IPS DF 19.7 (cell line): ENCODE results near the gene TROAP.

Experiments used
- DNase-seq: peaks from one replicate; pipeline ENCODE4 v3.0.0-alpha.2; 2013; ENCODE audit warnings: low read depth, low spot score

Gene TROAP

DNA sequence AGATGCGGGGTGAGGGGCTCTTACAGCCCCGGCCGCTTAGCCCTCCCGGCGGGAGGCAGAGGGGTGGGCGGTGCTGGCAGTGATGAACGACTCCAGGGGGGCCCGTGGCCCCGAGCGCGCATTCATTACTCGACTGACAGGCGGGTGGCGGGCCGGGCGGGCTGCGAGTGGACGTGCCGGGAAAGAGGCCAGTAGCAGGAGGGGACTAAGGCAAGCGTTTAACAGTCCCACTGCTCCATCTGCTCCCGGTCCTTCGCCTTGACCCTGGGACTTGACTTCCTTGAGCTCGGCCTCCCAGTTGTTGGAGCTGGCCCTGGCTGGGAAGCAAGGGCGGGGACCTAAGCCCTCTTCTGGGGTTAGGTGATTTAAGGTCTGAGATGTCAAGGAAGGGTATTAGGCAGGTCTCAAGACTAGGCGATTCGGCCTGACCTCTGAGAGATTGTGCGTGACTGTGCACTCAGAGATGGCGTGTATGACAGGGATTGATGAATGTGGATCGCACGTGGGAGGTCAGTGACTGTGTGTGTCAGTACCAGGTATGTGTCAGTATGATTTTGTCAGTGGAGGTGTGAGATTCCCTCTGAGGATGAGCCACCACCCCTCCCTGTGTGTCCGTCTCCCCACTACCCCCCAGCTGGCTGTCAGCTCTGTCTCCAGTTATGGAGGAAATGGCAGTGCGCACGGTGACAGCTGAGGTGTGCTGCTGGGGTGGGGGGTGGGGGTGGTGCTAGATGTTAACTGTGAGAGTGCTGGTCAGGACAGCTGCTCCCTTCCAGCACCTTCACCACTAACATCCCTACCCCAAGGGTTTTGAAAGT lies 20.1 kb downstream of the TROAP start:
- DNase-seq = no peak

DNA sequence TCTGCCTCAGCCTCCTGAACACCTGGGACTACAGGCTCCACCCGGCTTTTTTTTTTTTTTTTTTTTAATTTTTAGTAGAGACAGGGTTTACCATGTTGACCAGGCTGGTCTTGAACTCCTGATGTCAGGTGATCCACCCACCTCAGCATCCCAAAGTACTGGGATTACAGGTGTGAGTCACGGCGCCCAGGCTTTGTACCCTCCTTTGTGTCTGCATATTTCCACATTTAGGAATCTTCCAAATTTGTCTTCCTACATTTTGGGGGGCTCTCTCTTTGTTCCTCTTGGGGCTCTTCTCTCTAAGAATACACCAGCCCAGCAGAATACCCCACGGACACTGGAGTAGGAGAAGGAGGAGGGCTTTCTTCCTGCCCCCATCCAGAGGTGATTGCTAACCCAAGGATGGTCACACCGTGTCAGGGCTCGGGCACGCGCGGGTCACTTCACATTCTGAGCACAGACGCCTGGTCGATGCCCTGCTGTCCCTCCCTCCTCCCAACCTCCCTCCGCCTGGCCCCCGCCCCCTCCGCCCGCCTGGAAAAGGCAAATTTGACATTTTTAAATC lies 21.5 kb downstream of the TROAP start:
- no peak for DNase-seq

DNA sequence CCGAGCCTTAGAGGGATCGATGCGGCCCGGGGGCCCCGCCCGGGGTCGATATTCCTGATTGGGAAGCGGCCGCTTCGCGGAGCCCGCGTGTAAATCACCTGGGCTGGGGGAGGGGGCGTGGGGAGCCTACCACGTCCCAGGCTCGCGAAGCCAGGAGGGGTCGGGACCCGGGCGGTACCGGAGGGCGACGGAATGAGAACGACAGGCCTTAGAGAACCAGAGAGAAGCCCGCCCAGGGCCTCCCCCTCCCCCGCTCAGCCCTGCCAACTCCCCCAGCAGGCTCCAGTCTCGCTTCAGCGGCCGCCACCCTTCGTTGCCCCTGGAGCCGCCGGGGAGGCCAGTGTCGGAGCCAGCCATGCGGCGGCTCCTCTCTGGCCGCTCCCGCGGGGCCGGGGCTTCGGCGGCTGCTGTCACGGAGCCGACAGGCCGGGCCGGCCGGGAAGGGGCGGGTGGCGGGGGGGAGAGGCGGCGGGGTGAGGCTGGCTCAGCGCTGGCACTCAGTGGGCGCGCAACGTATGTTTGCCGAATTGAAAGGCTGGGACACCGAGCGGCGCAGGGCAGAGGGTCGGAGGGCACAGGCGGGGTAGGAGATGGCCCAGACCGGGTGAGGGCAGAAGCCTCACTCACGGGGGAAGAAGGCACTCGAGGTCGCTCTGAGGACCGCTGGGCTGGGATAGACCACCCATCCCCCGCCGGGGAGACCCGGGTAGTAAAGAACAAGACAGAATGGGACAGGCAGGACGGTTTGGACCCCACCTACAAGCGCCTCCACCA lies 22.2 kb downstream of the TROAP start:
- no peak for DNase-seq

DNA sequence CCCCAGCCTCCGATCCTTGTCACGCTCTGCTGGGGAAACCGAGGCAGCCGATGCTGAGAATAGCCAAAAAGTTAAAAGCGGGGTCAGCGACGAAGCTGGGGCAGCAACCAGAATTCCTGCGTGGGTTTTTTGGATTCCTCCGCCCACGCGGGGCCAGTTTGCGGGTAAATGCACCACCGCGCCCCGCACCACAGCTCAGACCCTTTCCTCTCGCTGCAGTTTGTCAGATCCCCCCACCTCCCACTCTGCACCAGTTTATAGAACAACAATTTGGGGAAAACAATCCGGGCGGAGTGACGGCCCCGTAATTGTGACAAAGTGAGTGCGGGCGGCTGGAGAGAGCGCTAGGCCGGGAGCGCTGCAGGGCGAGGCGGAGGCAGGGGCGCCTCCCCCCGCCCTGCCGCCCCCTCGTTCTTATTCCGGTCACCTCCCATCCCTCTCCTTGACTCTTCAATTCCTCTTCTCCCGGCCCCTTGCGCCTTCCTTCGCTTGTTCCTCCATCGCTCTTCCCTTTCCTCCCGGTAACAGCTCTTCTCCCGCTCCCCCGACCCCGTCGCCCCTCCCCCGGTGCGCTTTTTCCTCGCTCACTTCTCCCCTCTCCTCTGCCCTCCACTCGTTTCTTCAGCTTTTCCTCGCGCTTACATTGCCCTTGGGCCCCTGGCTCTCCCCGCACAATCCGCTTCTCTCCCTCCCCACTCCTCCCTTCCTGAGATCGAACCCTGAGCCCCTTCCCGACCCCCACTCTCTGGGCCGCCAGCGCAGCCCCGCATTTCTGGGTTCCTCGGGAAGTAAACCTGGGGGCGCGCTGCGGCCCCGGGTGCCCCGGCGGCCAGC lies 23.0 kb downstream of the TROAP start:
- no peak for DNase-seq

DNA sequence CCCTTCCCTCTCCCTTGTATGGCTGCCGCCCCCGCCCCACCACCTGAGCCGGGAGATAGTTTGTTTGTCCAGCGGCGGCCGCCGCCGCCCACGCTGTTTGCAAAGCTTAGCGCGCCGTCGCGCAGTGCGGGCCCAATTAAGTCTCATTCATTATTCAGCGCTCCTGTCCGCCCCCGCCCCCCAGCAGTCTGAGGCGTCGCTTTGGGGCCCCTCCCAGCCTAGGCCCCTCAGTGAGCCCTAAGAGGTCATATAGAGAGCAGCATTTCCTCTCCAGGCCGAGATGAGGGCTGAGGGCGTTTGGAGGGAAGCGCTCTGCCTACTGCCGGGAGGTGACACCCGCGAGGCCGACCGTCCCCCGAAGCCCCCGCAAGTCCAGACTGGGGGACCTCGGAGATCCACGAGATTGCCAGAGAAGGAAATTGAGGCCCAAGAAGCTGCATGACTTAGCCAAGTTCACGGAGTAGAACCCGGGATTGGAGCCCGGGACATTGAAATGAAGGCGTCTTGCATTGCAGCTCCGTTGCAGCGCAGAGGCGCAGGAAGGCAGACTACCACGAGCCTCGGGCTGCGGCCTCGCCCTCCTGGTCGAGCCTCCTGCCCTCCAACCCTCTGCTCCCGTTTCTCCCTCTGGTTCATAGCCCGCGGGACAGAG lies 23.7 kb downstream of the TROAP start, which contains the start of gene DNAJC22:
Gene DNAJC22 (plus strand): TSS at position 230 of the 652 bp plus-strand sequence. CDS start 1,985 bp downstream, outside the sequence.
- DNase-seq = no peak

DNA sequence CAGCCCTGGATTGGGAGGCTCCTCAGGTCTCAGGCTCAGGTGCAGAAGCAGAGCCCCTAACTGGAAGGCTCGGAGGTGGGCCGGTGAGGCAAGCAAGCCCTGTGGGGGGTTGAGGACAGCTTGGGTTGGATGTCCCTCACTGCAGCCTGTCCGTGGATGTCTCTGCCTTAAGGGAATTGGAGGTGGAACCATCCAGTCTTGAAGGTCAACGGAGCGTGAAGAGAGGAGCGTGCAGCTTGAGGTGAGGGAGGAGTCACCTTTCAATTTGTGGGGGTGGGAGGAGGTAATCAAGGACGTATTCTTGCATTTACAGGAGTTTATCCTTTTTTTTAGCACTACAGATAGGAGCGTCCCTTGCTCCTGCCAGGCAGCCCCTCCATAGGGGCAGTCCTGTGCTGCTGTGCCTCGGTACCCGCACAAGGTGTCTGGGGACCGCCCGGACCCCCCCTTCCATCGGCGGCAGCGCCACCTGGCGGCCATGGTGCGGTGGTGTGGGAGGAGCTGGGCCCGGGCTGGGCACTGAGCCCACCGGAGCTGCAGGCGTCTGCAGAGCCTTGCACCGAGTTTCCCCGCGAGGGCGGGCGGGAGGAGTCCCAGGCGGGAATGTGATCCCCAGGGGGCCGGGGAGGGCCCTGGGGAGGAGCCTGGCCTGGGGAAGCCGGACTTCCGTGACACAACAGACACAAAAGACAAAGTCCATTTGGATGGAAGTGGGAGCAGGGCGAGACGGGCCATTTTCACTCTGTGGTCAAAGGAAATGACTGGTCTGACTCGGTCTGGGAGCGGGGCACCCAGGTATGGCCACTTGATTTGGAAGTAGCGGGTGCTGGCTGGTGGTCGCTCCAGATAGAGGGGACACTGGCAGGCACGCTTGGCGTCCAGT lies 24.5 kb downstream of the TROAP start:
- DNase-seq = no peak

DNA sequence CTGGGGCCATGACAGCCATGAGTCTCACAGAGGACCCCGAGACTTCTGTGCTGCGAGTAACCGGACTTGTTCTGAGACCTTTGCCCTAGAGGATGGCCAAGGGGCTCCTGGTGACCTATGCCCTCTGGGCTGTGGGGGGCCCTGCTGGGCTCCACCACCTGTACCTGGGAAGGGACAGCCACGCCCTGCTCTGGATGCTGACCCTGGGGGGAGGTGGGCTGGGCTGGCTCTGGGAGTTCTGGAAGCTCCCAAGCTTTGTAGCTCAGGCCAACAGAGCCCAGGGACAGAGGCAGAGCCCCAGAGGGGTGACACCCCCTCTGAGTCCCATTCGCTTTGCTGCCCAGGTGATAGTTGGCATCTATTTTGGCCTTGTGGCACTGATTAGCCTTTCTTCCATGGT lies 25.7 kb downstream of the TROAP start:
- no peak for DNase-seq

DNA sequence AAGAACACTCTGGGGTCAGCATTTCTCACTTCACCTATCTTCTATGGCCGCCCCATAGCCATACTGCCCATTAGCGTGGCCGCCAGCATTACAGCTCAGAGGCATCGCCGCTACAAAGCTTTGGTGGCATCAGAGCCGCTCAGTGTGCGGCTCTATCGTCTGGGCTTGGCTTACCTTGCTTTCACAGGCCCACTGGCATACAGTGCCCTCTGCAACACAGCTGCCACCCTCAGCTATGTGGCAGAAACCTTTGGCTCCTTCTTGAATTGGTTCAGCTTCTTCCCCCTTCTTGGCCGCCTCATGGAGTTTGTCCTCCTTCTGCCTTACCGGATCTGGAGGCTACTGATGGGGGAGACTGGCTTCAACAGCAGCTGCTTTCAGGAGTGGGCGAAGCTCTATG lies 26.2 kb downstream of the TROAP start:
- DNase-seq = no peak

DNA sequence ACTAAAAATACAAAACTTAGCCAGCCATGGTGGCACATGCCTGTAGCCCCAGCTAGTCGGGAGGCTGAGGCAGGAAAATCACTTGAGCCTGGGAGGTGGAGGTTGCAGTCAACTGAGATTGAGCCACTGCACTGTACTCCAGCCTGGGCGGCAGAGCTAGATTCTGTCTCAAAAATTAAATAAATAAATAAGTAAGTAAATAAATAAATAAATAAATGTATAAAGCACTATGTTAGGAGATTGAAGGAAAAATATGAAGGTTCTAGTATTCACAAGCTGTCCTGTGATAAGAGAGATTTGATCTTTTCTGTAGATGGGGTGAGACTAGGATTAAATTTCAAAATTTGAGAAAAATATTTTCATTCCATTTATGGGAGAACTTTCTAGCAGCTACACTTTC lies 29.3 kb downstream of the TROAP start:
- DNase-seq = no peak

DNA sequence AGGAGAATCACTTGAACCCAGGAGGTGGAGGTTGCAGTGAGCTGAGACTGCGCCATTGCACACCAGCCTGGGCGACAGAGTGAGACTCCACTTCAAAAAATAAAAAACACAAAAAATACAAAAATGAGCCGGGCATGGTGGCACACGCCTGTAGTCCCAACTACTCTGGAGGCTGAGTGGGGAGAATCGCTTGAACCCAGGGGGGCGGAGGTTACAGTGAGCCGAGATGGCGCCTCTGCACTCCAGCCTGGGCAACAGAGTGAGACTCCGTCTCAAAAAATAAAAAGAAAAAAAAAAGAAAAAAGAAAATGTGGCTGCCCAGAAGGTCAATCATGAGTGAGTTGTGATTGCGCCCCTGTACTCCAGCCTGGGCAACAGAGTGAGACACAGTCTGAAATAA lies 32.9 kb downstream of the TROAP start:
- DNase-seq = no peak

DNA sequence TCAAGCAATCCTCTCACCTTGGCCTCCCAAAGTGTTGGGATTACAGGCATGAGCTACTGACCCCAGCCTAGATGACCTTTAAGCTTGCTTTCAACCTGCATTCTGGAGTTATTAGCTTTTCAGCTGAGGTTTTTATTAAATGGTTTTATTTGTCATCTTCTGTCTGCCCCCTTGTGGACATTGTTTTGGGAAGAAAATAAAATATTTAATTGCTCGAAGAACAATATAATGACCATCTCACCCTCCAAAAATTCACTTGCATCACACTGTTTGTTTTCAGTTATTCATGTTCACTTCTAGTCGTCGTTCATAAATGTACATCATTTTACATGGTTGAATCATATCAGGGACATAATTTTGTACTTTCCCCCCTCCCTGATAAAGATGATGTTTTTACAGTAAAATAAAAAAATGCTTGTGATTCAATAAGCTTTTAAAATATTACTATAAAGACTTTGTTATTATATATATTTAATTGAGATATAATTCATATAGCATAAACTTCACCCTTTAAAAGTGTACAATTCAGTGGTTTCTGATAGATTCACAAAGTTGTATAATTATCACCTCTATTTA lies 34.1 kb downstream of the TROAP start:
- DNase-seq = no peak

DNA sequence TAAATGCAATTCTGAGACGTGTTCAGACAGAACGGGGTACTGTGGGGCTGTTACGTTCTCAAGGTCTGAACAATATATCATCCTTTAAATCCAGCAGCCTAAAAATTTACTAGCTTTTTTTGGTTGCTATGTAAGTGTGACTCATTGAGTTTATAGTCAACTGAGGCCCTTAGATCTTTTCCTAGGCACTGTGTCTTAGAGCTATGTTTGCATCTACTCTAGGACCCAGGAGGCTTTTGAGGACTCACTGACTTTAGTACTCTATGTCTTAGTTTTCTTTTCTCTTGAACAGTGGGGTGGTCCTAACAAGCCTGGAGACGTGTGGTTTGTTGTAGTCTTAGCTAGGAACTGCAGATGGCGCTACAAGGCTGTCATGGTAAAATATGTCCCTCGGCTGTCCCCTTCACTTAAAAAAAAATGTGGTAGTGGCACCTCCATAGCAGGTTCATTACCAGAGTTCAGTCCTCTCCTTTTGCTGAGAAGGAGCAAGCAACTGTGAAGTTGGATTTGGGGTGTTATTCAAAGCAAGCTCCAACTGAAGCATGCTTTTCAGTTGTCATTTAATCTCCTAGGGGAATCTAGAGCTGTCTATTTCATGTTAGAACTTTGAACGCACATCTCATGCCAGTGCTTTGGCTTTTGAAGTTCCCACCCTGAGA lies 35.6 kb downstream of the TROAP start:
- DNase-seq = no peak

DNA sequence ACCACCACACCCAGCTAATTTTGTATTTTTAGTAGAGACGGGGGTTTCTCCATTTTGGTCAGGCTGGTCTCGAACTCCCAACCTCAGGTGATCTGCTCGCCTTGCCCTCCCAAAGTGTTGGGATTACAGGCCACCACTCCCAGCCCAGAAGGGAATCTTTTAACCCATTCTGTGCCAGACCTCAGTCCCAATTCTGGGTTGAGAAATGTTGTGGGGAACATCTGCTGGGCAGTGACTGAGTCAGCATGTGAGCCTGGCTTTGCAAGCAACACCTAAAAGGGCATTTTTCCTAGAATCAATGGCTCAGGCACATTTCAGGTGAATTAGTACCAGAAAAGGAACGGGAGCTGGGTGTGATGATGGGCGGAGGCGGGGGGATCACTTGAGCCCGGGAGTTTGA lies 36.6 kb downstream of the TROAP start:
- DNase-seq = no peak

DNA sequence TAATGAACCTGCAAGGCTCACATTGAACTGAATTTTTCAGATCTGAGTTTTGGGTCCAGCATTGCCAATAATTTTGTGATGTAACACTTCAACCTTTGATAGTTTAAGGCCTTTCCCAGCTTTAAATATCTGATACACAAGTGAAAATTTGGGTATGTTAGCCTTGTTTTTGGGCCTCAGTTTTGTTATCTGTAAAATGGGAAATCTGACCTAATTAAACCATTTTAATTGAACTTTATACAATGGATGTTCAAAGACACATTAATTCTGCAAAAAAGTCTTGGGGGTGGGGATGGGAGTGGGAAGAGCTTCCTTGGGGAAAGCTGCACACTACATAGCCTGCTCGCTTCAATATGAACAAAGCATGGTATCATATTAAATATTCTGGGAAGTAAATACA lies 39.0 kb downstream of the TROAP start:
- DNase-seq = no peak

DNA sequence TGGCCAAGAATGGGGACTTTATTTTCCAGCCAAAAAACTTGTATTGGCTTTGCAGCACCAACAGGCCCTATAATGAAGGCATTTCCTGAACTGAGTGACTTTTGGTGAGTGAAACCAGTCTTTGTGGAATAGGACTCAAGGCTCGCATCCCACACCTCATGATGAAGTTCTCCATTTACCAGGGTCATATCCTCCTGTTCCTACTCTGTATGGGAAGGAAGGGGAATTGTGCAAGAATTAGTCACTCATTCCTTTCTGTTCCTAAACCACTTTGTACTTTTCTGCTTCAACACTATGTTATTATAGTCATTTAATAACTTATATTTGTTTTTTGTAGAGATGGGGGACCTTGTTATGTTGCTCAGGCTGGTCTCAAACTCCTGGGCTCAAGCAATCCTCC lies 41.9 kb downstream of the TROAP start:
- DNase-seq = no peak

DNA sequence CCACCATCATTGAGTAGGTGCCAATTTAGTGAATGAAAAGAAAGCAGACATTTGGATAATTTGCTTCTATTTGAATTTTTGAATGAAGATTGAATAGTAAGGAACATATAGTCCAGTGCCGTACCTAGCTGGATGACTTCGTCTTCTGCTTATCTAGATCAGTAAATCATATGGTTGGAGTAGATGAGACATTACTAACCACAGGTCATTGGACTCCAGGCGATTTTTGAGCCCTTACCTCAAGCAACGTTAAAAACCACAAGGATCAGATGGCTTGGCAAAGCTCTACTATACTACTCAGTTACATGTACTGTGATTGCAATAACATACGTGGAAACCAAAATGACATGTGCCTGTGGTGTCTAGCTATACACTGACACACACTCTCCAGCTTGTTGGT lies 42.5 kb downstream of the TROAP start:
- DNase-seq = no peak

DNA sequence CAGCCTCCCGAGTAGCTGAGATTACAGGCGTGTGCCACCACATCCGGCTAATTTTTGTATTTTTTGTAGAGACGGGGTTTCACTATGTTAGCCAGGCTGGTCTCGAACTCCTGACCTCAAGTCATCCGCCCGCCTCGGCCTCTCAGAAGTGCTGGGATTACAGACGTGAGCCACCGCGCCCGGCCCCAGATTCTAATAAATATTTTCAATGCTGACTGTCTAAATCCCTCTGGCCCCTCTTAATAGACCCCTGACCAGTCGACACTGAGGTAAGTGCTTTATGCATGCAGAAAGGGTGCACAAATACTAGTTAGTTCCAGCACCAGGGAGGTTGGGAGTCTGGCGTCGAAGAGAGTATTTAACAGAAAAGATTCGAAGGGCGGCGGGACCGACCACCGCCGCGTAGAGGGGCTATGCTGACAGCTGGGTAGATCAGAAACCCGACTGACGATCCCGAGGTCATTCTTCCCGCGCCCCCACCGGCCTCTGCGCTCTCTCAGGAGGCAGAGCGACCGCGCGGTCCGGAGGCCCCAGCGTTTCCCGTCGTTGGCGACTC lies 43.1 kb downstream of the TROAP start:
- DNase-seq = no peak

DNA sequence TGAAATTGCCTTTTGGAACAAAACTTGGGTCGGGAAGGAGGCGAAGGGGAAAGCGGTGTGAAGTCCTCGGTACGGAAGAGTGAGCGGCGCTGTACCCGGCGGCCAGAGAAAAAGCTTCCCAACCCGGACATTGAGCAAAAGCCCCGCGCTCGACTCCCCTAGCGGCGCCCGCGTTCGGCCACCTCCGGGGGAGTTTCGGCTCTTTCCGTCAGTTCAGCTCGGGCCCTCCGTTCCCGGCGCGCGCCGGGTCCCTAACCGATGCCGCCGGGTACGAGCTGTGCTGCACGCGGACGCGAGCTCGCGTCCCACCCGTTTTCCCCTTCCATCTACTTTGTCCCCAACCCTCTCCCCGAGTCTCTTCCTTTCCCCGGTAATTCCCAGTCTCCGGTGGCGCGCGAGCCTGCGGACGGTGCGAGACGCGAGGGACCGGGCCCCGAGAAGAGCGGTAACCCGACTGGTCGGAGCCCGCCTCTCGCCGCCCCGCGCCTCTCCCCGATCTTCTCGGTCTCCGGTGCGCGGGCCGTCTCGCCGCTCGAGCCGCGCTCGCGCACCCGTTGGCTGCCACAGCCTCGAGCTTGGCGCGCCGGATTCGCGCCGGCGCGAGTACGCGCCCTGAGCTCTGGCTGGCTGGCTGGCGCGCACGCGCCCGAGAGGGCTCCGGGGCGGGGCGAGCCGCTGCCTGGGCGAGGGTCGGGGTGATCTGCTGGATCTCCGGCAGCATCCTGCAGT lies 43.8 kb downstream of the TROAP start:
- no peak for DNase-seq
